ENCODE measurements around the gene AK9. TPM values are rescaled to one million over a fixed set of nuclear protein-coding genes. Genes with fewer than 3 reads are reported as not detected.
"Not testable (repeated sequence)": the region's sequence is repeated elsewhere in the genome, so short reads cannot be mapped to it uniquely, and the experiment has no call there.

Gene AK9
- polyA plus RNA-seq, 2 donors, result 2.4 to 3.0 TPM

- not testable (repeated sequence) for H3K9me3 ChIP-seq (ENCODE audit: control insufficient read depth in 2 of 2, insufficient read depth in 1 of 2, low read depth in 1 of 2, low read length in 1 of 2); H3K4me1 ChIP-seq (ENCODE audit: control insufficient read depth in 2 of 2, insufficient read depth in 2 of 2, low read length in 1 of 2); H3K27ac ChIP-seq (ENCODE audit: low read depth in 2 of 2, low read length in 1 of 2); H3K4me3 ChIP-seq (ENCODE audit: low read depth in 1 of 2, low read length in 2 of 2); H3K27me3 ChIP-seq (ENCODE audit: control insufficient read depth in 1 of 2, insufficient read depth in 2 of 2, low read length in 2 of 2); H3K36me3 ChIP-seq (ENCODE audit: control insufficient read depth in 2 of 2, insufficient read depth in 2 of 2, low read length in 1 of 2)
- 62 to 64% methylated on average over 15 of the region's 15 CpGs for WGBS, 2 donors
These were observed 12.1 kb downstream of the AK9 start for GRCh38 chr6:109678661-109679505.

- H3K27me3 ChIP-seq (ENCODE audit: control insufficient read depth in 1 of 2, insufficient read depth in 2 of 2, low read length in 2 of 2), result no peaks in the 10 kb centered on the region
- no peaks in the 10 kb centered on the region for H3K36me3 ChIP-seq (ENCODE audit: control insufficient read depth in 2 of 2, insufficient read depth in 2 of 2, low read length in 1 of 2)
- no peaks in the 10 kb centered on the region for H3K9me3 ChIP-seq (ENCODE audit: control insufficient read depth in 2 of 2, insufficient read depth in 1 of 2, low read depth in 1 of 2, low read length in 1 of 2)
- H3K27ac ChIP-seq (ENCODE audit: low read depth in 2 of 2, low read length in 1 of 2), result no peak overlapping the region
- WGBS, 2 donors, result 70 to 73% methylated on average over 4 of the region's 4 CpGs
- H3K4me1 ChIP-seq (ENCODE audit: control insufficient read depth in 2 of 2, insufficient read depth in 2 of 2, low read length in 1 of 2), result no peaks in the 10 kb centered on the region
- no peak overlapping the region for H3K4me3 ChIP-seq (ENCODE audit: low read depth in 1 of 2, low read length in 2 of 2)
These were observed 12.8 kb downstream of the AK9 start for GRCh38 chr6:109678240-109678639.

- H3K9me3 ChIP-seq (ENCODE audit: control insufficient read depth in 2 of 2, insufficient read depth in 1 of 2, low read depth in 1 of 2, low read length in 1 of 2), result no peaks in the 10 kb centered on the region
- H3K27me3 ChIP-seq (ENCODE audit: control insufficient read depth in 1 of 2, insufficient read depth in 2 of 2, low read length in 2 of 2), result no peaks in the 10 kb centered on the region
- WGBS, 2 donors, result 97 to 100% methylated on average over 1 of the region's 1 CpG
- H3K36me3 ChIP-seq (ENCODE audit: control insufficient read depth in 2 of 2, insufficient read depth in 2 of 2, low read length in 1 of 2), result no peaks in the 10 kb centered on the region
- no peak overlapping the region for H3K4me3 ChIP-seq (ENCODE audit: low read depth in 1 of 2, low read length in 2 of 2)
- no peak overlapping the region for H3K27ac ChIP-seq (ENCODE audit: low read depth in 2 of 2, low read length in 1 of 2)
- no peaks in the 10 kb centered on the region for H3K4me1 ChIP-seq (ENCODE audit: control insufficient read depth in 2 of 2, insufficient read depth in 2 of 2, low read length in 1 of 2)
These were observed 14.3 kb downstream of the AK9 start for GRCh38 chr6:109676724-109677123.

GRCh38 chr6:109672839-109673238 lies 18.2 kb downstream of the AK9 start:
- Histone ChIP-seq H3K27me3 (ENCODE audit: control insufficient read depth in 1 of 2, insufficient read depth in 2 of 2, low read length in 2 of 2) (no peaks in the 10 kb centered on the region), H3K4me3 (ENCODE audit: low read depth in 1 of 2, low read length in 2 of 2) (no peak overlapping the region), H3K9me3 (ENCODE audit: control insufficient read depth in 2 of 2, insufficient read depth in 1 of 2, low read depth in 1 of 2, low read length in 1 of 2) (no peaks in the 10 kb centered on the region), H3K4me1 (ENCODE audit: control insufficient read depth in 2 of 2, insufficient read depth in 2 of 2, low read length in 1 of 2) (no peaks in the 10 kb centered on the region), H3K27ac (ENCODE audit: low read depth in 2 of 2, low read length in 1 of 2) (no peak overlapping the region), H3K36me3 (ENCODE audit: control insufficient read depth in 2 of 2, insufficient read depth in 2 of 2, low read length in 1 of 2) (no peaks in the 10 kb centered on the region)

DNA sequence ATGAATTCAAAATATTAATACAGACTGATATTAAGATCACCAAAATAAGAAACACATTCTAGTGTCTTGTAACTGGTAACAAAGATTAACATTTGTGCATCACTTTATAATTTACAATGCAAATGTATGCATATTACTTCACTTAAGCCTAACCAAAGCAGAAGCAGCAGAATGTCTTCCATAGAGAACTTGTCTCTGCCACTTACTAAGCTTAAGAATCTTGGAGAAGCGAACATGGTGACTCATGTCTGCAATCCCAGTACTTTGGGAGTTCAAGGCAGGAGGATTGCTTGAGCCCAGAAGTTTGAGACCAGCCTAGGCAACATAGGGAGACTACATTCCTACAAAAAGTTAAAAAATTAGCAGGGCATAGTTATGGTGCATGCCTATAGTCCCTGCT lies 18.8 kb downstream of the AK9 start:
- no peak overlapping the region for H3K4me3 ChIP-seq (ENCODE audit: low read depth in 1 of 2, low read length in 2 of 2)
- no peaks in the 10 kb centered on the region for H3K9me3 ChIP-seq (ENCODE audit: control insufficient read depth in 2 of 2, insufficient read depth in 1 of 2, low read depth in 1 of 2, low read length in 1 of 2)
- H3K4me1 ChIP-seq (ENCODE audit: control insufficient read depth in 2 of 2, insufficient read depth in 2 of 2, low read length in 1 of 2), result no peaks in the 10 kb centered on the region
- H3K36me3 ChIP-seq (ENCODE audit: control insufficient read depth in 2 of 2, insufficient read depth in 2 of 2, low read length in 1 of 2), result no peaks in the 10 kb centered on the region
- H3K27me3 ChIP-seq (ENCODE audit: control insufficient read depth in 1 of 2, insufficient read depth in 2 of 2, low read length in 2 of 2), result no peaks in the 10 kb centered on the region
- H3K27ac ChIP-seq (ENCODE audit: low read depth in 2 of 2, low read length in 1 of 2), result no peak overlapping the region
- WGBS, 2 donors, result 89 to 92% methylated on average over 1 of the region's 1 CpG

- 81 to 84% methylated on average over 2 of the region's 2 CpGs for WGBS, 2 donors
- Histone ChIP-seq H3K4me1 (ENCODE audit: control insufficient read depth in 2 of 2, insufficient read depth in 2 of 2, low read length in 1 of 2) (no peaks in the 10 kb centered on the region), H3K27ac (ENCODE audit: low read depth in 2 of 2, low read length in 1 of 2) (no peak overlapping the region), H3K9me3 (ENCODE audit: control insufficient read depth in 2 of 2, insufficient read depth in 1 of 2, low read depth in 1 of 2, low read length in 1 of 2) (no peaks in the 10 kb centered on the region), H3K36me3 (ENCODE audit: control insufficient read depth in 2 of 2, insufficient read depth in 2 of 2, low read length in 1 of 2) (no peaks in the 10 kb centered on the region), H3K27me3 (ENCODE audit: control insufficient read depth in 1 of 2, insufficient read depth in 2 of 2, low read length in 2 of 2) (no peaks in the 10 kb centered on the region), H3K4me3 (ENCODE audit: low read depth in 1 of 2, low read length in 2 of 2) (no peak overlapping the region)
These were observed 19.3 kb downstream of the AK9 start for GRCh38 chr6:109671733-109672132.

- no peaks in the 10 kb centered on the region for H3K27me3 ChIP-seq (ENCODE audit: control insufficient read depth in 1 of 2, insufficient read depth in 2 of 2, low read length in 2 of 2)
- H3K9me3 ChIP-seq (ENCODE audit: control insufficient read depth in 2 of 2, insufficient read depth in 1 of 2, low read depth in 1 of 2, low read length in 1 of 2), result no peaks in the 10 kb centered on the region
- no peaks in the 10 kb centered on the region for H3K4me1 ChIP-seq (ENCODE audit: control insufficient read depth in 2 of 2, insufficient read depth in 2 of 2, low read length in 1 of 2)
- H3K4me3 ChIP-seq (ENCODE audit: low read depth in 1 of 2, low read length in 2 of 2), result no peak overlapping the region
- no peak overlapping the region for H3K27ac ChIP-seq (ENCODE audit: low read depth in 2 of 2, low read length in 1 of 2)
- 69 to 81% methylated on average over 4 of the region's 4 CpGs for WGBS, 2 donors
- H3K36me3 ChIP-seq (ENCODE audit: control insufficient read depth in 2 of 2, insufficient read depth in 2 of 2, low read length in 1 of 2), result no peaks in the 10 kb centered on the region
These were observed 21.2 kb downstream of the AK9 start for GRCh38 chr6:109669811-109670210.

- Histone ChIP-seq H3K27ac (ENCODE audit: low read depth in 2 of 2, low read length in 1 of 2) (no peak overlapping the region), H3K27me3 (ENCODE audit: control insufficient read depth in 1 of 2, insufficient read depth in 2 of 2, low read length in 2 of 2) (no peaks in the 10 kb centered on the region), H3K4me1 (ENCODE audit: control insufficient read depth in 2 of 2, insufficient read depth in 2 of 2, low read length in 1 of 2) (no peaks in the 10 kb centered on the region), H3K9me3 (ENCODE audit: control insufficient read depth in 2 of 2, insufficient read depth in 1 of 2, low read depth in 1 of 2, low read length in 1 of 2) (no peaks in the 10 kb centered on the region), H3K36me3 (ENCODE audit: control insufficient read depth in 2 of 2, insufficient read depth in 2 of 2, low read length in 1 of 2) (no peaks in the 10 kb centered on the region), H3K4me3 (ENCODE audit: low read depth in 1 of 2, low read length in 2 of 2) (no peak overlapping the region)
- 89 to 96% methylated on average over 2 of the region's 2 CpGs for WGBS, 2 donors
These were observed 28.8 kb downstream of the AK9 start for GRCh38 chr6:109662192-109662591.

DNA sequence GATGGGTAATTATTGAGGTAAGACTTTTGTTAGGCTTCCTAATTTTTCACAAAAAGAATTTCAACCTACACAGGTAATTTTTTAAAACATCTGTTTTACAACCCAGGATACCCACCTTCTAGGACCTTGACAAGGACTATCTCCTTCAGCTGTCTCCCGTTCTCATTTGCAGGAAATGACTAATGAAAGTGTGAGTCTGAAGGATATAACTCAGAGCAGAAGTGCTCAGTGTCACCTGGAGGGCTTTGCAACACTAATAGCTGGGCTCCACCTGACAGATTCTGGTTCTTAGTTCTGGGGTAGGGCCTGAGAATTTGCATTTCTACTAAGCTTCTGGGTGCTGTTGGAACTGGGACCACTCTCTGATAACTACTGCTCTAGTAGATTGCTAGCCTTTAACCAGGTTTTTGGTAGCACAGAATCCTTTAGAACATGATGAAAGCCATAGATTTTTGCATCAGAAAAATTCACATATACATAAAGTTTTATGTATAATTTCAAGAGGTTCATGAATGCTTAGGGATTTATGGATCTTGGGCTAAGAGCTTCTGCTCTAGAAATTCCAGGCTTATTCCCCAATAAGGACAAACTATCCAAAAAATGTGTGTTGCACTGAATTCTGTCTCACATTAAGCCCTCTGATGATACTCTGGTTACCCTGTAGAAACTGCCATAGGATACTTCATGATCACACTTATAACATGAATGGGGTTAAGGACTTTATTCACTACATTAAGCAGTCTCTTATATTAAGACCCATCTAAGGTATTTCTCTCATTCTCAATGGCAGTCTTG lies 30.3 kb downstream of the AK9 start:
- H3K9me3 ChIP-seq (ENCODE audit: control insufficient read depth in 2 of 2, insufficient read depth in 1 of 2, low read depth in 1 of 2, low read length in 1 of 2), result no peaks in the 10 kb centered on the region
- H3K4me3 ChIP-seq (ENCODE audit: low read depth in 1 of 2, low read length in 2 of 2), result no peak overlapping the region
- WGBS, 2 donors, result 47 to 51% methylated on average over 1 of the region's 1 CpG
- no peak overlapping the region for H3K27ac ChIP-seq (ENCODE audit: low read depth in 2 of 2, low read length in 1 of 2)
- H3K4me1 ChIP-seq (ENCODE audit: control insufficient read depth in 2 of 2, insufficient read depth in 2 of 2, low read length in 1 of 2), result no peaks in the 10 kb centered on the region
- no peaks in the 10 kb centered on the region for H3K36me3 ChIP-seq (ENCODE audit: control insufficient read depth in 2 of 2, insufficient read depth in 2 of 2, low read length in 1 of 2)
- no peaks in the 10 kb centered on the region for H3K27me3 ChIP-seq (ENCODE audit: control insufficient read depth in 1 of 2, insufficient read depth in 2 of 2, low read length in 2 of 2)

Data from esophagus (tissue), 2 donors.